ENCODE results near the gene NCAPD2.

NCAPD2 gene

GRCh38 chr12:6552140-6552551 is 58.2 kb downstream of the NCAPD2 start (continued):
- TF ChIP-seq ZNF548 (tag by site-specific recombination; IDR thresholded peaks at IDR 0.05) (no peak), ZNF423 (tag by site-specific recombination; IDR thresholded peaks at IDR 0.05) (peak; percentile 63; the same call in 1 of the 2 replicates)

- no peak overlapping the region for H3K27ac ChIP-seq (ENCODE audit: extremely low read depth, low read depth, low read length)
- peak overlapping the region; percentile 13; the same call in 1 of the 2 replicates for H3K4me3 ChIP-seq (ENCODE audit: low read depth, low read length)
- H3K9me3 ChIP-seq (ENCODE audit: control insufficient read depth, insufficient read depth, low read depth, low read length): no peaks in the 10 kb centered on the region
- H3K36me3 ChIP-seq (ENCODE audit: control insufficient read depth in 2 of 2, insufficient read depth in 1 of 2, low read length in 2 of 2): peaks cover 15 to 64% of the 10 kb centered on the region in 2 experiments; a peak in 2 of 3 replicates
- ChIA-PET CTCF (interaction anchor here (0.5 to 4.5 kb wide), 17 partner anchors 9 to 273 kb away, joined by 3 to 51 read pairs (median 5); partner anchors contain the start of genes GAPDH and NOP2), POLR2A (interaction anchor here (0.6 to 5.7 kb wide), 11 partner anchors 14 to 299 kb away, joined by 3 to 90 read pairs (median 4); partner anchors contain the start of genes GAPDH, MRPL51, NOP2 and USP5)
- H3K4me1 ChIP-seq (ENCODE audit: control insufficient read depth, insufficient read depth, low read length): peaks cover 18% of the 10 kb centered on the region
- TF ChIP-seq ZNF366 (tag by site-specific recombination; conservative IDR thresholded peaks at IDR 0.05) (peak; percentile 41; the same call in 1 of the 2 replicates), ZNF830 (tag by site-specific recombination; IDR thresholded peaks at IDR 0.05; ENCODE audit: low read depth) (no peak), ZBTB17 (tag by site-specific recombination; IDR thresholded peaks at IDR 0.05) (peak; percentile 67), ZBTB20 (tag by site-specific recombination; IDR thresholded peaks at IDR 0.05) (no peak), ZNF571 (tag by site-specific recombination; IDR thresholded peaks at IDR 0.05) (no peak), ZNF311 (tag by site-specific recombination; IDR thresholded peaks at IDR 0.05; ENCODE audit: borderline replicate concordance) (no peak), ZNF24 (tag by site-specific recombination; IDR thresholded peaks at IDR 0.05) (peak; percentile 86; the same call in 1 of the 2 replicates), ZNF792 (tag by site-specific recombination; IDR thresholded peaks at IDR 0.05) (no peak), SCRT1 (tag by site-specific recombination; IDR thresholded peaks at IDR 0.05; ENCODE audit: borderline replicate concordance) (peak; percentile 68; the same call in 1 of the 2 replicates), CTCF (tag by site-specific recombination; IDR thresholded peaks at IDR 0.05) (no peak), ZNF843 (tag by site-specific recombination; IDR thresholded peaks at IDR 0.05) (no peak), ZNF621 (tag by site-specific recombination; IDR thresholded peaks at IDR 0.05) (no peak), ZNF140 (tag by site-specific recombination; IDR thresholded peaks at IDR 0.05) (no peak), ZNF10 (tag by site-specific recombination; IDR thresholded peaks at IDR 0.05) (no peak; the same call in 1 of the 2 replicates), ZFP3 (tag by site-specific recombination; IDR thresholded peaks at IDR 0.05; ENCODE audit: low read depth) (no peak), ZBTB44 (tag by site-specific recombination; IDR thresholded peaks at IDR 0.05) (no peak), SCRT2 (tag by site-specific recombination; IDR thresholded peaks at IDR 0.05) (peak; percentile 39), ZNF513 (tag by site-specific recombination; IDR thresholded peaks at IDR 0.05) (peak; percentile 56), SP3 (tag by site-specific recombination; IDR thresholded peaks at IDR 0.05) (no peak), ZNF629 (tag by site-specific recombination; IDR thresholded peaks at IDR 0.05) (peak; percentile 41; the same call in 1 of the 2 replicates), ZNF501 (tag by site-specific recombination; IDR thresholded peaks at IDR 0.05) (no peak), PRDM6 (tag by site-specific recombination; IDR thresholded peaks at IDR 0.05) (no peak), ZNF114 (tag by site-specific recombination; IDR thresholded peaks at IDR 0.05) (no peak), ZFP69B (tag by site-specific recombination; IDR thresholded peaks at IDR 0.05) (no peak), ZIC2 (tag by site-specific recombination; IDR thresholded peaks at IDR 0.05) (peak; percentile 78), ZNF701 (tag by site-specific recombination; IDR thresholded peaks at IDR 0.05) (no peak), ZNF394 (tag by site-specific recombination; IDR thresholded peaks at IDR 0.05; ENCODE audit: borderline replicate concordance) (no peak), RBAK (tag by site-specific recombination; IDR thresholded peaks at IDR 0.05) (no peak)
Observed at GRCh38 chr12:6553051-6553868, 59.4 kb downstream of the NCAPD2 start.
